Loucy (cell line): Measurements from ENCODE around the gene BPI.

Experiments used
- H2AFZ ChIP-seq: fragments of 200-600 bp; sonication (generic); 2 replicates; pipeline ENCODE4 v1.6.0; 2016; ENCODE audit warnings: antibody characterized with exemption, mild to moderate bottlenecking, low read length, moderate library complexity
- H3F3A ChIP-seq: fragments of 200-600 bp; 2 replicates; pipeline ENCODE4 v1.6.0; 2016; ENCODE audit warnings: antibody characterized with exemption, low read depth, mild to moderate bottlenecking
- H3K27me3 ChIP-seq: fragments of 200-600 bp; sonication (generic); 2 replicates; pipeline ENCODE4 v1.6.1; 2014; ENCODE audit warnings: low read length, mild to moderate bottlenecking; ENCODE audit not compliant: insufficient read depth, poor library complexity, severe bottlenecking
- H3K36me3 ChIP-seq: fragments of 200-600 bp; sonication (generic); 2 replicates; pipeline ENCODE4 v1.6.1; 2016; ENCODE audit warnings: low read length; ENCODE audit not compliant: insufficient read depth
- H3K4me1 ChIP-seq: fragments of 200-600 bp; sonication (generic); 2 replicates; pipeline ENCODE4 v1.5.1; 2014; ENCODE audit warnings: low read length, mild to moderate bottlenecking; ENCODE audit not compliant: insufficient read depth, poor library complexity, severe bottlenecking
- H3K4me2 ChIP-seq: fragments of 200-600 bp; sonication (generic); 2 replicates; pipeline ENCODE4 v1.6.0; 2014; ENCODE audit warnings: antibody characterized with exemption, low read length, low read depth, mild to moderate bottlenecking; ENCODE audit not compliant: poor library complexity, severe bottlenecking
- H3K4me3 ChIP-seq: fragments of 200-600 bp; sonication (generic); 2 replicates; pipeline ENCODE4 v1.5.1; 2014; ENCODE audit warnings: low read length, mild to moderate bottlenecking, mixed read lengths; ENCODE audit not compliant: poor library complexity, severe bottlenecking
- H3K79me2 ChIP-seq: fragments of 200-600 bp; sonication (generic); 2 replicates; pipeline ENCODE4 v1.6.1; 2014; ENCODE audit warnings: low read length; ENCODE audit not compliant: insufficient read depth
- H3K9ac ChIP-seq: fragments of 200-600 bp; sonication (generic); 2 replicates; pipeline ENCODE4 v1.6.0; 2014; ENCODE audit warnings: mild to moderate bottlenecking, low read depth, low read length, moderate library complexity; ENCODE audit not compliant: poor library complexity, severe bottlenecking
- H3K9me2 ChIP-seq: fragments of 200-600 bp; sonication (generic); replicated peaks from 2 replicates; pipeline ENCODE4 v1.6.1; 2016; ENCODE audit warnings: low read depth, low read length, mixed read lengths
- H3K9me3 ChIP-seq: fragments of 200-600 bp; sonication (generic); 2 replicates; pipeline ENCODE4 v1.6.1; 2014; ENCODE audit warnings: mild to moderate bottlenecking, antibody characterized with exemption, low read length, low read depth; ENCODE audit not compliant: insufficient read depth
- H4K20me1 ChIP-seq: fragments of 200-600 bp; sonication (generic); 2 replicates; pipeline ENCODE4 v1.6.0; 2014; ENCODE audit warnings: antibody characterized with exemption, low read length, mild to moderate bottlenecking; ENCODE audit not compliant: insufficient read depth, poor library complexity, severe bottlenecking
- EZH2phosphoT487 ChIP-seq: fragments of 200-600 bp; IDR thresholded peaks from 2 replicates; pipeline ENCODE4 v1.6.1; 2018; ENCODE audit warnings: antibody characterized with exemption, mild to moderate bottlenecking, moderate library complexity, borderline replicate concordance
- TF ChIP-seq, protein P1 (sequence below): fragments of 200-600 bp; sonication (generic); conservative IDR thresholded peaks from 2 replicates; pipeline ENCODE4 v1.5.1; 2014; ENCODE audit warnings: mild to moderate bottlenecking, antibody characterized with exemption, low read length

Gene BPI

DNA sequence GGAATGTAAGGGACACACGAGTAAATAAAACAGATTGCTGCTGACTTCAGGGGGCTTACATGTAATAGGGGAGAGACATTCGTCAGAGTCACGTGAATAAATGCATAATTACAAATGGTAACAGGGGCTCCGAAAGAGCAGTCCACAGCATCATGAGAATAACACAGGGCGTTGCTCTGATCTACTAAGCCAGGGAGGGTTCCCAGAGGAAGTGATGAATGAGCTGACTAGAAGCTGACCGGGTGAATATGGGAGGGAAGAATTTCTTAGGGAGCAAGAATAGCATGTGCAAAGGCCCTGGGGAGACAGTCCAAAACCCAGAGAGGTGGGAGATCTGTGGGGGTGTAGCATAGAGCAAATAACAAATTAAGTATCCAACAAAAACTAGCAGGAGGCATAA, 2.4 kb downstream of the BPI start:
- no peaks in the 10 kb centered on the region for H3K27me3 ChIP-seq
- H4K20me1 ChIP-seq: no peaks in the 10 kb centered on the region
- H3K9me2 ChIP-seq: no peaks in the 10 kb centered on the region
- no peaks in the 10 kb centered on the region for H3K36me3 ChIP-seq
- no peaks in the 10 kb centered on the region for H3K79me2 ChIP-seq
- H3F3A ChIP-seq: no peaks in the 10 kb centered on the region
- H3K4me2 ChIP-seq: no peak overlapping the region
- TF ChIP-seq, protein P1, sequence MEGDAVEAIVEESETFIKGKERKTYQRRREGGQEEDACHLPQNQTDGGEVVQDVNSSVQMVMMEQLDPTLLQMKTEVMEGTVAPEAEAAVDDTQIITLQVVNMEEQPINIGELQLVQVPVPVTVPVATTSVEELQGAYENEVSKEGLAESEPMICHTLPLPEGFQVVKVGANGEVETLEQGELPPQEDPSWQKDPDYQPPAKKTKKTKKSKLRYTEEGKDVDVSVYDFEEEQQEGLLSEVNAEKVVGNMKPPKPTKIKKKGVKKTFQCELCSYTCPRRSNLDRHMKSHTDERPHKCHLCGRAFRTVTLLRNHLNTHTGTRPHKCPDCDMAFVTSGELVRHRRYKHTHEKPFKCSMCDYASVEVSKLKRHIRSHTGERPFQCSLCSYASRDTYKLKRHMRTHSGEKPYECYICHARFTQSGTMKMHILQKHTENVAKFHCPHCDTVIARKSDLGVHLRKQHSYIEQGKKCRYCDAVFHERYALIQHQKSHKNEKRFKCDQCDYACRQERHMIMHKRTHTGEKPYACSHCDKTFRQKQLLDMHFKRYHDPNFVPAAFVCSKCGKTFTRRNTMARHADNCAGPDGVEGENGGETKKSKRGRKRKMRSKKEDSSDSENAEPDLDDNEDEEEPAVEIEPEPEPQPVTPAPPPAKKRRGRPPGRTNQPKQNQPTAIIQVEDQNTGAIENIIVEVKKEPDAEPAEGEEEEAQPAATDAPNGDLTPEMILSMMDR: no peak
- no peak for TF ChIP-seq EZH2phosphoT487
- peaks cover 19% of the 10 kb centered on the region for H3K4me1 ChIP-seq
- H3K4me3 ChIP-seq: no peak overlapping the region
- H3K9ac ChIP-seq: no peak overlapping the region
- no peak overlapping the region for H2AFZ ChIP-seq
- no peaks in the 10 kb centered on the region for H3K9me3 ChIP-seq

DNA sequence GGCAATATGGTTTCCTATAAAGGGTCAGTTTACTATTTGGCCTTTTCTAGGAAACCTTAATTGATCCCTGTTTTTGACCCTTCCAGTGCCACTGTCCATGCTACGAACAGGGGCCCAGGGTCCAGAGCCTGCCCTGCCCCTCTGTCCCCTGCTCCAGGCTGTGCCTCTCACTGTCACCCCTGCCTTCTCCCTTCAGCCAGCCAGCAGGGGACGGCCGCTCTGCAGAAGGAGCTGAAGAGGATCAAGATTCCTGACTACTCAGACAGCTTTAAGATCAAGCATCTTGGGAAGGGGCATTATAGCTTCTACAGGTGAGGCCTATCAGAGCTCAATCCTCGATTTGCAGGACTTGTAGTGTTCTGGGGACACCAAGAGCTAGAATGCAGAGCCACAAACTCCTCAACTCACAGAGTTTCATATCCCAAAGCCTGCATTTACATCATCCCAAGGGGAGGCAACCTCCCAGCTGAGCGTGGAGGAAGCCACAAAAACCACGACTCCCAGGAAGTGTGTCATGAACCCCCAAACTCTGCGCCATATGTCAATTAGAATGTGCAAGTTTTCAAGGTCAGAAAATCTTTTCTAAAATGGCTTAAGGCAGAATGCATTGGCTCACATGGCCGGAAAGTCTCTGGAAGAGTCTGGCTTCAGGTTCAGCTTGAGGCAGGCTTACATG, 3.6 kb downstream of the BPI start:
- Histone ChIP-seq H3K9ac (no peak overlapping the region), H3K4me2 (no peak overlapping the region), H3K4me1 (peaks cover 19% of the 10 kb centered on the region), H3F3A (no peaks in the 10 kb centered on the region), H3K27me3 (no peaks in the 10 kb centered on the region), H2AFZ (no peak overlapping the region), H3K4me3 (no peak overlapping the region), H4K20me1 (no peaks in the 10 kb centered on the region), H3K9me2 (no peaks in the 10 kb centered on the region), H3K79me2 (no peaks in the 10 kb centered on the region), H3K36me3 (no peaks in the 10 kb centered on the region), H3K9me3 (no peaks in the 10 kb centered on the region)
- TF ChIP-seq, protein P1: no peak
- TF ChIP-seq EZH2phosphoT487: no peak

DNA sequence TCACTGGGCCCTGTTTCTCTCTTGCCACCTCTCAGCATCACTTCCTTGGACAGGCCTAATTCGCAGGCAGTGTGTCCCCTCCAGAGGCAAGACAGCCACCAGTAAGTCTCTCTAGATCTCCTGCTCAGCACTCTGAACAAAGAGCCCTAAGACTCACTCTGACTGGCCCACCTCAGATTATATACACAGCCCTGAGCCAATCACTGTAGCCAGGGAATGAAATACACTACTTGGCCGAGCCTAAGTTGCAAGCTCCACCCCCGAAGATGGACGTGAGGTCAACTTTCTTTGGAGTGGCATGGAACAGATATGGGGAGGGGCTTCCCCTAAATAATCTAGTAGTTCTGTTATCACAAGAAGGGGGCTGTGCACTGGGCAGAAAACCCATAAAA, 4.1 kb downstream of the BPI start:
- Histone ChIP-seq H3K4me1 (peaks cover 18% of the 10 kb centered on the region), H4K20me1 (no peaks in the 10 kb centered on the region), H3K4me2 (no peak overlapping the region), H2AFZ (no peak overlapping the region), H3F3A (no peaks in the 10 kb centered on the region), H3K9ac (no peak overlapping the region), H3K4me3 (no peak overlapping the region), H3K27me3 (no peaks in the 10 kb centered on the region), H3K9me2 (no peaks in the 10 kb centered on the region), H3K9me3 (no peaks in the 10 kb centered on the region), H3K79me2 (no peaks in the 10 kb centered on the region), H3K36me3 (no peaks in the 10 kb centered on the region)
- no peak for TF ChIP-seq EZH2phosphoT487
- TF ChIP-seq, protein P1: no peak
